HG02870 (cell line): ENCODE measurements around the gene HINT2.

Experiments
- ATAC-seq: cut with Tn5 transposase; IDR thresholded peaks from one replicate; pipeline ENCODE4 v1.9.1; 2021; ENCODE audit warnings: mild to moderate bottlenecking, moderate library complexity; ENCODE audit not compliant: unreplicated experiment

The HINT2 gene

GRCh38 chr9:35841645-35841900 lies 26.7 kb upstream of the HINT2 start:
- no peak for ATAC-seq

GRCh38 chr9:35840881-35841644 lies 26.2 kb upstream of the HINT2 start:
- ATAC-seq, result no peak

DNA sequence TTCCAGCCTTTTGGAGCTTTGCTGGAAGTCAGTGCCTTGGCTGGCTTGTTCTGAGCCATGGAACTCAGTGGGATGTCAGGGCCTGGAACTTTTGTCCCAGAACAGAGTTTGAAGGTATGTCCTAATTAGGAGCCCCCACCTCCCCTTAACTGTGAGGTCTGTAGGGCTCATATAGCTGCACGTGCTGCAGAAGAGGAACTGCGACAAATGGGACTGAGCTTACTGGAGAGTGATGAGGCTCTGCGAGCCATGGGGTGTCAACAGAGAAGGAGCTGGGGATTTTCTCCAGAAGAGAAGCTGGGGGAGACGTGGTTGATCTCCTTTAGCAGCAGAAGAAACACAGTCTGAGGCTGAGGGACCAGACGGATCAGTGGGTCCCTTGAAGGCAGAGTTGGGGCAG lies 25.1 kb upstream of the HINT2 start:
- ATAC-seq, result no peak

DNA sequence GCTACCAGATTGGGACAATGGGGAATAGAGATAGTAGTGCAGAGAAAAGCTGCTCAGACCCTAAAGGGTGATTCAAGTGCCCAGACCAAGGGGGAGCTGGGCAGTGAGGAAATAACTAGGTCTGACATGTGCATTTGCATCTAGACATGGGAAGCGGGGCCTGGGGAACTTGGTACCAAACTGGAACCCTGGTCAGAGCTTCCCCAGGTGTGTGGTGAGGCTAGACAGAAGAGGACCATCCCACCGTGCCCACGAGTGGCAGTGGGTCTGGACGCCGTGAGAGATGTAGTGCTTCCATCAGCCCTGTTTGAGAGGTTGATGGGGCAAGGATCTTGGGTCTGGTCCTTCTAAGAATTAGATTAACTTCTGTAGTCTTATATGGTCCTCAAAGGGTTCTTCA lies 21.8 kb upstream of the HINT2 start:
- no peak for ATAC-seq

DNA sequence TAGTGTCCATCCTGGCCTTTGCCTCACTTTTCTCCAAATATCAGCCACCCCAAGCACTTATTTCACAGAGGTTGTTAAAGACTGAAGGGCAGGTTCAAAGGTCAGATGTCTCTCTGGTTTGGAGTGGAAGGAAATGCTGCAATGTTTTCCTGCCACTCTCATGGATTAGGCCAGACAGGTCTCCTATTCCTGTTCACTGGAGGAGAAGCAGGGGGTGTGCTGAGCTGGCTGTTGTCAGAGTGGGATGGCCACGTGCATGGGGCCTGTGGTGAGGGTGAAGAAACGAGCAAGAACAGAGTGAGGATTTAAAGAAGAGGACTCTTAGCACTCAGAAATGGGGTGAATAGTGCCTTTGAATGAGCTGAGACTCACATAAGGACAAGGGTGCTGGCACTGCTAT lies 20.9 kb upstream of the HINT2 start:
- ATAC-seq, result no peak

GRCh38 chr9:35835216-35835632 lies 20.4 kb upstream of the HINT2 start:
- ATAC-seq, result no peak

DNA sequence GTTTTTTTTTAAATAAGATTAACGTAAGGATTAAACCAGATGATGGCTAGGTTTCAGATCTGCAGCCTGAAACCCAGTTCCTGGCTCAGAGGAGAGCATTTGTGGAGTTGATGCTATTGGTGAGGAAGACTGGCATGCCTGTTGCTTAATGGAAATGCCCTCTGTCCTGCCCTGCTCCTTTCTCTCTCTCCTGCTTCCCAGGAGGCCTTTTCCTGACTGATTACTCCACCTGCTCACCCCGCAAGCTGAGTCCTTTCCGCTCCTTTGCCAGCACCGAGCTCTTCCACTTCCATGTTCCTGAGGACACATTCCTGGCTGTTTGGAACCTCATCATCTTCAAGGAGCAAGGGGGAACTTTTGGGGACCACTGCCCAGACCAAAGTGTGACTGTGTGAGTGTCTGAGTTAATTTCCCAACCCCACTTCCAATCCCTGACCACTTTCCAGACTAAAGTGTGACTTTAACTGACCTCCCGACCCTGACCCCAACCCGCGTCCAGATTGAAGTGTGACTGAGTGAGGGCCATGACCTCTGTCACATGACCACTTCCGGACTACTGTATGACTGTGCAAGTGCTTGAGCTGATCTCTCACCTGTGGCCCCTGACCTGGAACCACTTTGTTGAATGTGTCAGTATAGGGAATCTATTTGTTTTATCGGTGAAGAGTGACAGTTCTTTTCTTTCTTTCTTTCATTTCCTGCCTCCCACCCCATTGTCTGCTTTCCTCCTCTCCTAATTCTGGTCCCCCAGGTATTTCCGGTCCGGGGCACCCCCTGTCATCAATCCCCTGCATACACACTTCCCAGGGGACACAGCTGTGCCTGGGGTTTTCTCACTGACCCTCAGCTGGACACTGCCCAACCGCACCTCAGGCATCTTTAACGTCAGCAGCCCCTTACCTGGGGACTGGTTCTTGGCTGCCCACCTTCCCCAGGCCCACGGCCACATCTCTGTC lies 19.7 kb upstream of the HINT2 start:
- no peak for ATAC-seq

- no peak for ATAC-seq
Measured at GRCh38 chr9:35832814-35833213, 18.0 kb upstream of the HINT2 start.

DNA sequence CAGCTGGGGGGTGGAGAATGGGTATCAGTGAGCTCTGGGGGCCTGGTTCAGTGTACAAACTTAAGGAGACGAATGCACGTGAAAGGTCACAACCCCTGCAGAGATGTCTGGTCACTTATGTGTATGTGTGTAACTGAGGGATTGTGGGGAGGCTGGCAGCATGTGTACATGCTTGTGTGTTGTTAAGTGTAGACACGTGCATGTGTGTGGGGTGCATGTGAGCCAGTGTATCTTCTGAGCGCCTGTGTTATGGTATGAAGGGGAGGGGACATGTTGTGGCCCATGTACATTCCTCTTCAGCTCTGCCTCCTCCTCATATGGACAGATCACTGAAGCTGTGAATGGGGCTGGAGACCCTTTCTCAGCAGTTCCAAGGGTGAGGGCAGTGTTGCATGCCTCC lies 16.2 kb upstream of the HINT2 start:
- ATAC-seq, result no peak

DNA sequence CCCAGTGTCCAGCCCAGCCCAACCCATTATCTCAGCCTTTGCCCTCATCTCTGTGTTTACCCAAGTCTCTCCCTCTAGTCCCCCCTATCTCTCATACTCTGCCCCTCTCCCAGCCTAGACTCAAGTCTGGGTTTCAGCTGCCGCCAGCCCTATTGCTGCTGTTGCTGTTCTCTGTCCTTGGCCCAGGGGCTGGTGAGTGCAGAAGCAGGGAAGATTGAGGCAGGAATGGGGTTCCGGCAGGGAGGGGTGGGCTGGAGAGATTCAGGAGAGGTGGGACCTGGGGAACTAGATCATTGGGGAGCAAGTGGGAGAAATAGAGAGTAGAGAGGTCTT lies 14.9 kb upstream of the HINT2 start:
- ATAC-seq, result no peak

DNA sequence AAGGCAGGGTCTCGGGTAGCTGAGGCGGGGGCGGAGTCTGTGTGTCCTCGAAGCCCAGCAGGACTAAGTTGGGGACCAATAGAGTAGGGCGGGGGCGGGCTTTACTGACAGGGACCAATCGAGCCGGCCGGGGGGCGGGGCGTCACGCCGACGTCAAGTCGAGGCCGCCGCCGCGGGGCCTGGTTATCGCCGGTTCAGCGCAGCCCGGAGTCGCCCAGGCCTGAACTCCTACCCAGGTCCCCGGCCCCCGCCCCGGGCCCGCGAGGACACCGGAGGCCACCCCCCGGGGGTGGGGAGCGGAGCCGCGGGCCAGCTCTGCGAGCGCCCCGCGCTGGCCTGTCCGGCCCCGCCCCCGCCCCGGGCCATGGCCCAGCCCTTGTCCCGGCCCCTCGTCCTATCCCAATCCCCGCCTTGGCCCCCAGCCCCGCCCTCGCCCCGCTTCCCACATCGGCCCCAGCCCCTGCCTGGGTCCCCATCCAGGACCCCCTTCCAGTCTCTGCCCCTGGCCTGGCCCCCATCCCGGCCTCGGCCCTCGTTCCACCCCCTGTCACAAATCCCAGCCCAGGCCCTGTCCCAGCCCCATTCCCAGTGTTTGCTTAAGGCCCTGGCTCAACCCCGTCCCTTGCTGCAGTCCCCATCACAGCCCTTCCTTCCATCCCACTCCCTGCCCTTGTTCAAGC lies 14.4 kb upstream of the HINT2 start, which contains the start of gene TMEM8B:
TSS of gene TMEM8B (plus strand) at position 145 of the 680 bp plus-strand sequence. CDS start at position 365, 220 bp downstream.
- ATAC-seq, result peak; percentile 78

DNA sequence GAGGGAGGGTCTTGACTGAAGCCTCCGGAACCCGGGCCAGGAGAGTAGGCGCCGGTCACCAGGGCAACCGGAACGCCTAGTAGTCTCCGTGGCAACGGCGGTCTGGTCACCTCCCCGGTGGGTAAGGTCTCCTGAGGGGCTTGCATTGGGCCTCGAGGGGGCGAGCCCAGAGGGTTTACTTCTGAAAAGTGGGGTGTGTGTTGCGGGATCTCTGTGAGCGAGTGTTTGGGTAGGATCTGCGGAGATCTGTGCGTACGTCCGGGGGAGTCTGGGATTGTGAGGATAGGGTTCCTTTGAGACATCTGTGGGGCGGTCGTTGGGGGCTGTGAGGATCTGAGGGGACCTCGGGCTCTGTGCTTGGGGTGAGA lies 13.9 kb upstream of the HINT2 start, which contains the start of gene FAM221B:
TSS of gene FAM221B (minus strand) at position 17 of the 368 bp plus-strand sequence. CDS start 2,571 bp downstream, outside the sequence.
- ATAC-seq, result no peak

DNA sequence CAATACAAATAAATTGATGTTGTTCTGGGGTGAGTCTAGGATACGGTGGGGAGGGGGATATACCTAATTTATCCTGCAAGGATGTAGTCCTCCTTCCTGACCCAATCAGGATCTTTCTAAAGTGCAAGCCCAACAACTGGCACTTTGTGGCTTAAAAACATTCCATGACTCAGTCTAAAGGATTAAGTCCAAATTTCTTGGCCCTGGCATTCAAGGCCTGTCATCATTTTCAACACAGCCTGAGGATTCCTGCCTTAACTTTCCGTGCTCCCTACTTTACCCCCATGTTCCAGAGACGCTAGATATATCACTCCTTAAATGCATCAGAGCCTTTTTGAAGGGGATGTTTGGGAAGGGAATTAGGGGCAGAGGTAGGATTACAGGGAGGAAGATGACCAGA lies 12.6 kb upstream of the HINT2 start:
- ATAC-seq, result no peak

GRCh38 chr9:35826071-35826701 lies 11.3 kb upstream of the HINT2 start:
- ATAC-seq, result no peak

GRCh38 chr9:35822926-35823325 lies 8.1 kb upstream of the HINT2 start:
- no peak for ATAC-seq

GRCh38 chr9:35820076-35820475 lies 5.2 kb upstream of the HINT2 start:
- no peak for ATAC-seq

DNA sequence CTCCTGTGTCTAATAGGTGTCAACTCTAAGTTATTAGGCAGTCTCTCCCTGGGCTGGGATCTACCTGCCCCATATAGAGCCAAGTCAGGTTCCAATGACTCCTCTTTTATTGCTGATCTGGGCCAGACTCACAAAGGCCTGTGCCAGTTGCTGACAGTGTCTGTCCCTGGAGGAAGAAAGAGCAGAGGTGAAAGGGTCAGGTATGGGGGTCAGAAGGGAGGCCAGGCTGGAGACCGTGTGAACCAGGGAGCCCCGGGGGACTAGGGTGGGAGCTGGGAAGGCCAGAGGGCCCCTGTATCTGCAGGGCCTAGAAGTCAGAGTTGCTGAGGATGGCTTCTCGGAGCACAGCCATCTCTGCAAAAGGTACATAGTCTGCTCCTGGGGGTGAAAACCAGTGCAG lies 3.5 kb upstream of the HINT2 start:
- no peak for ATAC-seq

DNA sequence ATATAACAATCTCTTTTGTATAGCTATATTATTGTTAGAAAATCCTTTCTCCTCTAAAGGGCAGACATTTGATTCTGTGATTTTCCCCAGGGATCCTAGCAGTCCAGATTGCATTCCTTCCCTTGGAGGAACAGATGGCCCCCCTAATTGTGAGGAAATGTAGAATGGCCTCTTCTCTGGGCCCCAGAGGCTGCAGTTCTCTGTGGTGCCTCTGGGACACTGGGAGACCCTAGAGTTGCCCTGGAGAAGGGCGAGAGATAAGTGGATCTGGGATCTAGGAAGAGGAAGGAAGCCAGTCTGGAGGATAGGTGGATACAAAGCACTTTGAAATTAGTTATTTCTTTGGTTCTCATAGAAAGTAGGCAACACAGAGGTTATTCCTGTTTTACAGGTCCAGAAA lies 1.9 kb upstream of the HINT2 start:
- no peak for ATAC-seq

DNA sequence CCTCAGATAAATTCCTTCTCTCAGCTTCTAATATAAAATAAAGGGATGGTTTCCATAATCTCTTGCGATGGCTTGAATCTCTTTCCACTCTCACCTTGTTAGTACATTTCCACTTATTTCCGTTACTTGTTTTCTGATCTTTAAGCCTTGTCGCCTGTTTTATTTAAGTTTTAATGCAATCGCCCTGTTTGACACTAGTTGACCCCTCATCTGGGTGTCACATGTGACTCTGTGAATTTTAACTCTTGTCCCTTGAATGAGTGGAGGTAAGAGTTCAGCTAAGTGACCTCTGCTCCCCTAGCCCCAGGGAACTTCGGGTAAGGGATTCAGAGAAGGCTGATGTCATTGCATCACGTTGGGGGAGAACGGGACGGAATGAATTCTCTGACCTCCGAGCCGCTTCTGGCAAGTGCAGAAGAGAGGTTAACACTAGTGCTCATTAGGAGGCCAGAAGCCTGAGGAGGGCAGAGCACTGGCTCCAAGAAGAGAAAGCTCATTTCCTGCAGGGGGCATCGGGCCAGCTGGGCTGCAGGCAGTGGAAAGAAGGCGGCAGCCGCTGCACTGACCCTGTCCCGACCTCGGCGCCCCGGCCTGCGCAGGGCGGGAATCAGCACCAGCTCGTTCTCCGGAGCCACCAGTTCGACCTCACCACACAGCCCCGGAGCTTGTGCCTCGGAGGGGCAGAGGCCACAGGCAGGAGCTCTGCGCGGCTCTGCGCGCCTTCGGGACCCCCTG lies 569 bp downstream of the HINT2 start:
- no peak for ATAC-seq

DNA sequence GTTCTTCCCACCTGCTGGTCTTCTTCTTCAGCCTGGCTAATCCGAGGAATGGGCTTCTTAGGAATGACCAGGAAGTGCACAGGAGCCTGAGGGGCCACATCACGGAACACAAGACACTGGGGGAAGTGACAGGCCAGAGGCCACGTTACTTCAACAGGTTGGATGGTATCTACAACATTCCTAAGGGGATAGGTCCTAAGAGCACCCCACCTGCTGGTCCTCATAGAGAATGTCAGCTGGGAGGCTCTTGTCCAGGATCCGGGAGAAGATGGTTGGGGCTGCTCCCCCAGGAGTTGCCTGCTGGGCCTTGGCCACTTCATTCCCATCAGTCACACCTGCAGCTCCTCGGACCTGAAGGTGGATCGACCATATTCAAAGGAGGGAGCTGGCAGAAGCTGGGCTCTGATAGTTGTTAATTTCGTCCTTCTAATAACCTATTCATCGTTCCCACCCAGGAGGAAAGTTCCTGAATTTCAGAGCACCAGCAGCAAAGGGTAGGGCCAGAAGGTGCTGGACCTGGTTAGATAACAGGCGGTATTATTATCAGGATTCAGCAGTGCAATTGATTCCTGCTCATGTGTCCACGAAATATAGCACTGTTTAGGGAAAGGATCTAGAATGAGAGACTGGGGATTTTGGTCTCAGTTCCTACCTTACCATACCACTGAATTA lies 1.3 kb downstream of the HINT2 start:
- ATAC-seq, result no peak
